NCI-H128 (cell line): ENCODE measurements around the gene BCAS4.

ENCODE experiments used
- DNase-seq: peaks from one replicate; lab custom pipeline; 2025; ENCODE audit not compliant: unreplicated experiment; lab: John Stamatoyannopoulos, UW

Gene BCAS4

DNA sequence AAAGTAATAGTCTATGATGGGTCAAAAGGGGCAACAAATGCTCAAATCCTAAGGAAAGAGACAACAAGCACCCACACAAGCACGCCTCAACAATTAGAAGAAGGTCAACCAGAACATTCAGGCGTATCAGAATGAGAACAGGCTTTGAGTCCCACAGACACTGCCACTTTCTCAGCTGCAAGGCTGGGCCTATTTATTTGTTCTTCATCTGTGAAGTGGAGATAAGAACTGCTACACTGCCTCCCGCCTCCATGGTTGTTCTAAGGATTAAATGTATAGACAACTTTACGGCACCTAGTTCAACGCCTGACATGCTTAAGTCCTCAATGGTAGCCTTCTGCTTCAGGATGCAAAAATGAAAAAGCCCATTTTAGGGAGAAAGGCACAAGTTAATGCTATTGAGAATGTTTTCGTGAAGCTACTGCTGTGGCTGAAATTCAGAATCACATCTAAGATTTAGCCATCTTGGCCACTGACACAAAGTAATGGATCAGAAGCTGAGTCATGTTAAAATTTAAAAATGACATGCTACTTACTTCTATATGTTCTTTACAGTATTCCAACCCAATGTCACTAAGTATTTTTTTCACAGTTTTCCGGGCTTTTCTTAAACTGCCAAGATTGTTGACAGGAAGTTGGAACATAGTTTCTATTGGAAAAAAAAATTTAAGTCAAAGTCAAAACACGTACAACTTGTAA lies 108.6 kb downstream of the BCAS4 start:
- no peak for DNase-seq

DNA sequence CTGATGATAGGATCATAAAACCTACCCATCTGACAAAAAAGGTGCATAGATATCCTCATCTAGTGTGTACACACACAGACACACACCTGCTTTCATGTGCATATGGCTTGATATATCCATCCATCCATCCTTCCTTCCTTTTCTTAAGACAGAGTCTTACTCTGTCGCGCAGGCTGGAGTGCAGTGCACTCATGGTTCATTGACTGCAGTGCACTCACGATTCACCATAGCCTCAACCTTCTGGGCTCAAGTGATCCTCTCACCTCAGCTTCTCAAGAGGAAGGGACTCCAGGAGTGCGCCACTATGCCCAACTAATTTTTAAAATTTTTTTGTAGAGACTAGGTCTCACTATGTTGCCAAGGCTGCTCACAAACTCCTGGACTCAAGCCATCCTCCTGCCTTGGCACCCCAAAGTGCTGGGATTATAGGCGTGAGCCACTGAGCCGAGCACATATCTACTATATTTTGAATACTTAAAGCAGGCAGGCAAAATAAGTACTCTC lies 109.3 kb downstream of the BCAS4 start:
- DNase-seq, result no peak

DNA sequence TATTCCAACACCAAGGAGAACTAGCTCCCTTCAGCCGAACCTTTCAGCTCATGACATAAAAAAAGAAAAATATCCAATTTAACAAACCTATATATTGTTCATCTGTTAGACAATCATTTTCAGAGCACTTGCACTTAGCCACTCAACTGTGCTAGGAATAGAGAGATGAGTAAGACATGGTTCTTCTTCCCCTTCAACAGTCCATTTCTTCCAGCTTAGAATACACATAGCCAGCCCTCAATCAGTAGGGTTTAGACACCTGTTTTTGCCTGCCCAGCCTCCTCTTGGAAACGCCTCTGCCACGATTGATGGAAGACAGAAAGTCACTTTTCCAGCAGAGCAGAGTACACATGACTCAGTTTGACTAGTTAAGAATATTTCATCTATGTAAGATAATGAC lies 114.6 kb downstream of the BCAS4 start:
- DNase-seq, result no peak

DNA sequence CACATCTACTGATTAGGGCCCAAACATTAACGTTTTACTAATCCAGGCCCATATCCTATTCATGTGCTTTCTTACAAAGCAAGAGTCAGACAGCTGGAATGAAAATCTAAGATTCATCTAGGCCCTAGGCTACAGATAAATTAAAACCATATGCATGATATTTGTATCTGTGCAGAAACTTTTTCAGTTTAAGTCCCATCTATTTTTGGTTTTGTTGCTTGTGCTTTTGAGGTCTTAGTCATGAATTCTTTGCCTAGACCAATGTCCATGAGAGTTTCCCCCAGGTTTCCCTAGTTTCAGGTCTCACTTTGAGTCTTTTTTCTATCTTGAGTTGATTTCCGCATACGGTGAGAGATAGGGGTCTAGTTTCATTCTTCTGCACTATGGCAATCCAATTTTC lies 116.2 kb downstream of the BCAS4 start:
- DNase-seq, result no peak

DNA sequence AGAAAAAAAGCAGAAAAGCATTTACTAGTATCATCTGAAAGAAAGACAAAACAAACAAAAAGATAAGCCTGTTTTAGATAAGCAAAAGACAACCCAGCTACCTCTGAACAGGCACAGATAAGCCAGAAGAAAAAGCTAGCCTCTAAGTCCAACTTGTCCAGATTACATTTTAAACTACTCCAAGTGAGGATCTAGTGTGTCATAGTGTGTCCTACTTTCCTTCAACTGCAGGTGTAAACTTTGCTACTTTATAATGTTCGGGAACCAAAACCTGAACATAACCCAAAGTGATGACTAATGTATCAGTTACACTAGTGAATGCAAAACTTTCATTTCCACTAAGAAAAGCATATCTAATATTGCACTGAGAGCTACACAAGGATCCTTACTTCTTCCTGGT lies 116.9 kb downstream of the BCAS4 start:
- DNase-seq, result no peak

DNA sequence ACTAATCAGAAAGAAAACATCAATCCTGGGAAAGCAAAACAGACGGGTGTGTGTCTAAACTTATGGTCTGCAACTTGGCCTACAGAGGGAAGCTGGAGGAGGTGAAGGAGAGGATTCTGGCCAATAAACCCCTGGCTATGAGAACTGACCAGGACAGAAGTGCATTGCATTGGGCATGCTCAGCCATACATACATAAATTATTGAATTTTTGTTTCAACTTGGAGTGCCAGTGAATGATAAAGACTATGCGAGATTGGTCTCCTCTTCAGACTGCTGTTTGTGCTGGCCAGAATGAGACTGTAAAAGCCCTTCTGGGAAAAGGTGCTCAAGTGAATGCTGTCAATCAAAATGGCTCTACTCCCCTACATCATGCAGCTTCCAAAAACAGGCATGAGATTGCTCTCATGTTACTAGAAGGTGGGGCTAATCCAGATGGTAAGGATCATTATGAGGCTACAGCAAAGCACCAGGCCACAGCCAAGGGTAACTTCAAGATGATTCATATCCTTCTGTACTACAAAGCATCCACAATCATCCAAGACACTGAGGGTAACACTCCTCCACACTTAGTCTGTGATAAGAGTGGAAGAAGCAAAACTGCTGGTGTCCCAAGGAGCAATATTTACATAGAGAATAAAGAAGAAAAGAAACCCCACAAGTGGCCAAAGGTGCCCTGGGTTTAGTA lies 119.0 kb downstream of the BCAS4 start:
- DNase-seq, result no peak

DNA sequence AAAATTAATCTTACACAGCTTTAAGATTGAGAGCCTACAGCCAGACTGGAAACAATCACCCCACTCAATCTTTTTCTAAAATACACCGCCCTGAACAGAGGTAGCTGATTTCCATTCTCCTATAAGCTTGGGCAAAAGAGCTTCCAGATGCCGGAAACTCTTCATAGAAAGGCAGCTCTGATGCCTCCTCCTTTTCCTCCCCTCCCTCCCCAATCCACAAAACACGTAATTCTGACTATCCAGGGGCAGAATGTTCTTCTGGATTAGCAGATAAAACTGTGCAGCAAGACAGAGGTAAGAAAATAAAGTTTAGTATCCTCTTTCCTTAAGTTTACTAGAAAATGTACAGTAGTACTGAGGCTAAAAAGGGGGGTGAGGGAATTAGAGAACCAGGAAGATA lies 120.6 kb downstream of the BCAS4 start:
- DNase-seq, result no peak

DNA sequence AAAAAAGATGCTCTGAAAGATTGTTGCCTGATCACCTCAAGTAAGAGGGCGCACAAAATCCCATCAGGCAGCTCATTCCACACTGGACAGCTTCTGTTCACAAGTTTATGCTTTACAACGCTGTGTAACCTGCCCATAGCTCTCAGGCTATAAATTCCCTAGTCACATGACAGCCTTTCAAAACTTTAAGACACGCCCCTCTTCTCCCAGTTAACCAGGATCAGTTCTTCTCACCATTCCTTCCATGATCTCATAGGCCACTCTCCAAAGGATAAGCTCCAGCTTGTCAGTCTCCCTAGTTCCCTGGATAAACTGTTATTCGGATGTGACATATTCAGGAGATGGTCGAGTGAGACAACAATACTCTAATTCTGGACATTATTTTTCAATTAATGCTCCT lies 121.4 kb downstream of the BCAS4 start:
- DNase-seq, result no peak

DNA sequence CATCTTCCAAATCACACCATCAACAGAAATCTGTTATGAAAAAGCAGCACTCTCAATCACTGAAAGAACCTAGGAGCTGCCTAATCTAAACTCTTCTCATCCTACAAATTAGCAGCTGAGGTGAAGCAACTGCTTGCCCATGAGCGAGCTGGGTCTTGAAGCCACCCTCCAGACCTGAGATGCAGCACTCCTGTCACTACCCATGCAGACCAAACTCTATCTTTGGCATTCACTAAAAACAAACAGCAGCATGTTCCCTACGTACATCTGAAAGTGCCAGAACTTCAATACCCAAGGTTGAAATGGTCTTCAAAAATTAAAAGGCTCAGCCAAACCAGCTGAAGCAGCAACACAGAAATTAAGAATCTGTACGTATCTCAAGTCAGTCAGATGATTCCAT lies 122.1 kb downstream of the BCAS4 start:
- DNase-seq, result no peak

DNA sequence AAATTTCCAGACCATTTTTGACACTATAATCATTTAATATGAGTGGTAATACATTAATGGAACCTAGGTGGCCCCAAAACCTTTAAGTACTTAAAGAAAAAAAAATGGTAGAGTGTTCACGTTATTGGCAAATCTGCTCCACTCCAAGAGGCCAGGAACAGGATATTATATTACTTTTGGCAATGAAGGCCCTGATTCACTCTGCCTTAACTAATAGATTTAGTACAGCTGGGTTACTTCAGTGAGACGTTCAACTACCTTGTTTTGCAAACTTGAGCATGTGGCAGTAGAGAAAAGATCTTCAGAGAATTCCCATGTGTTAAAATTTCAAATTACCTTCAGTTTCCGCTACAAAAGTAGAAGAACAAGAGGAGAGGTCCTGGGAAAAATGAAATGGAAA lies 123.5 kb downstream of the BCAS4 start:
- DNase-seq, result no peak

DNA sequence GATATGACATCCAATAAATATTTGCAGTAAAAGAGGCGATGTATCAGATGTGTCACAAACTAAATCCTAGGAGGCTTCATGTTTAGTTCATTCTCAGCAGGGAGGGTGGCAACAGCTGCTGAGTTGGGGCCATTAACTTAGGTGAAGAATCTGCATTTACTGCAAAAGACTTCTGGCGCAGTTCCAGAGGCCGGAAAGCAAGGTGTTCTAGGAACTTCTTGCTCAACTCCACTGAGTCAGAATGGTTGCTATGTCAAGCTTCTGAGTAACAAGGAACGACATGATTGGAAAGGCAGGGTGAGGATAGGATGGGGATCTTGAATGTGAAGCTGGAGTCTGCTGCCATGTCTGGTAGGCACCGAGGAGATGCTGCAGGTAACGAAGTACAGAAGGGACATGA lies 124.7 kb downstream of the BCAS4 start:
- no peak for DNase-seq

DNA sequence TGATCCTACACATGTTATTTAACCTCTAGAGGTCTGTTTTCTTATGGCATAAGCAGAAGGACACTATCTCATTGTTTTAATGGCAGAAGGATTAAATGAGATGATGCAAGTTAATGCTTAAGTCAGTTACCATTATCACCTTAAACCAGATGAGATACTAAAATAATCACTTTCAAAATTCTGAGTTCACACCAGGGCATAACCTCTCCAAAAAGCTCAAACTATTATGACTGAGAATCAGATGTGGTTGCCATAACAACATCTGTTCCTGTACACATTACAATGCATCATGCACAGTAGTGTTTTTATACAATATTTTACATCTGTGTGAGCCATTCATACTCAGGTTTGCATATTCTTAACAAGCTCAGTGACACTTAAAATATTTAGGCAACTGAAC lies 126.1 kb downstream of the BCAS4 start:
- DNase-seq, result no peak

DNA sequence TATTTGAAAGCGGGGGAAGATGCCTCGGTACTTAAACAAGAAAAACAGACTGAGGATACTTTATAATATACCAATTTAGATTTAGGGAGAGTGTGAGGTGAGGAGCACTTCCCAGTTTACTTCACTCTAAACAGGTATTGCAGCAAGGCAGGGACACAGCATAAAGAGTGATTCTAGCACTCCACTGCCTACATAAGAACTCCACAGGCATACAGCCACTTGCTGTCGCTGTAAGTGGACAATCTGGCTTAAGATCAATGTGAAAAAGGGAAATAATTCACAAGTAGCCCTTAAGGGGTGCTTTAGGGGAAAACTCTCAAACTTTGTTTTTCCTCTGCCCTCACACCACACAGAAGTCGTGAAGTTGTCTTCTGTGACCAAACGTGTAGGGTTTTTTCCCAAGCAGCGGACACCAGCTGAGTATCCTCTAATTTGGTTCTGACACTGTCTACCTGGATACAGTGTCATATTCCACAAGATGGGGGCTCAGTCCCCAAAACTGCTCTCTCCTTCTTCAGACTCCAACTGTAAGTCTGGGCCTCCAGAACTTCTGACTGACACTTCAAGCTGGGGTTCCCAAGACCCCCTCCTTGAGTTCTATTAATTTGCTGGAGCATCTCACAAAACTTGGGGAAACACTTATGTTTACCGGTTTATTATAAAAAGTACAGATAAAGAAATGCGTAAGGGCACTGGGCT lies 127.1 kb downstream of the BCAS4 start:
- DNase-seq, result no peak

DNA sequence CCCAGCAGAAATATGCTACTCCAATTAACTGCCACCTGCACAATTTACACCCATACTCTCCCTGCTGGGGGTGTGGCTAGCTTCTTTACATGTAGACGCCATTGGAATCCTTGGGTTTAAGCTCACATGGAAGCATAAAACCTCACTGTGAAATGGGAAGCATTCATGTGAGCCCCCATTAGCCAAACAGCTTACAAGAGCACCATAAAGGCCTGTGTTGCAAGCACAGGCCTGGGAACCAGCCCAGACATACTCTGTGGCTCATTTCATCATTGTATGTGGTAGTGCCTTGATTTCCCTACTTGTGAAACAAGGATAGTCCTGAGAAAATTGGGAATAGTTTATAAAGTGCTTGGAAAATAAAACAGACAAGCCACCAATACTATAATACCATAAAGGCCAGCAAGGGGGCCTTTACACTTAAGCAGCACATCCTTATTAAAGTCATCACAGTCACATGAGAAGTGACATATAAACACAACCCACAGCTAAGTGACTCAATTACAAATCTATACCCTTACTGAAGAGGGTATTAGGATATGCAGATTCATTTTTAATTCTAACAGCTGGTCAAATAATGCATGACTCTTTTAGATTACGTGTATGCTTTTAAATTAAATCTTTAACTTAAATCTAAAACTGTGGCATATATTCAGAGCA lies 129.5 kb downstream of the BCAS4 start:
- no peak for DNase-seq

DNA sequence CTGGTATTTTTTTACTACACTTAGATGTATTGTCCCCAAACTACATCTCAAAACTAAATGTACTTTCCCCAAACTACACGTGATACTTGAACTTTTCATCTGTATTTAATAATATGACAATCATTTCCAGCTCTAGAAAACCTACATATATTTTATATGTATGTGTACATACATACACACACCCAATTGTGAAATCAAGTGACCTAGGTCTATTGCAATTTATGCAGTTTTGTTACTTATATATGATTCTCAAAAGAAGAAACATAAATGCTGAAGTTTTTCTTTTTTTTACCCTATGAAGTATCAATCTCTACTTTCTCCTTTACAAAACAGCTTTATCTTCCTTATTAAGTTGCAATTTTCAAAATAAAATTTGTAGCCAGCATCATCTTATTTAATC lies 131.7 kb downstream of the BCAS4 start:
- no peak for DNase-seq
